CD4-positive, alpha-beta T cell (primary cell): ENCODE measurements around the gene ERGIC2. TPM values are rescaled to one million over a fixed set of nuclear protein-coding genes. Genes with fewer than 3 reads are reported as not detected.

Experiments
- ATAC-seq: fragments of 200-7000 bp; cut with Tn5 transposase; one replicate; pipeline ENCODE4 v1.10.0; 2022; ENCODE audit warnings: mild to moderate bottlenecking; ENCODE audit not compliant: poor library complexity
- CTCF ChIA-PET: fragments of 350-600 bp; sonication (Branson Sonifier 250); formaldehyde crosslinking; loops from one replicate; lab custom pipeline; 2021; ENCODE audit warnings: antibody characterized with exemption, inconsistent platforms; lab: Charles Lee
- POLR2A ChIA-PET: fragments of 350-600 bp; sonication (Branson Sonifier 250); formaldehyde crosslinking; loops from one replicate; lab custom pipeline; 2021; ENCODE audit warnings: antibody characterized with exemption, inconsistent platforms; lab: Charles Lee
- DNase-seq, 14 experiments: peaks; one replicate each; pipeline ENCODE4 v3.0.0-alpha.2; 2013 to 2020; ENCODE audit warnings: mixed read lengths in 2 of 14
- H3K27ac ChIP-seq, 2 donors: one replicate each; pipeline versions ENCODE4 v1.5.1 to v1.7.0; 2013; ENCODE audit warnings: low read length in 2 of 2, low read depth in 1 of 2, mild to moderate bottlenecking in 1 of 2
- H3K27me3 ChIP-seq, 2 experiments: 1 replicate in 1 of 2; 2 replicates in 1 of 2; pipeline versions ENCODE4 v1.6.1 to v1.7.0; 2013; ENCODE audit warnings: low read length in 2 of 2, control low read depth in 1 of 2, mild to moderate bottlenecking in 1 of 2, moderate library complexity in 1 of 2; ENCODE audit not compliant: insufficient read depth in 2 of 2, control insufficient read depth in 1 of 2
- H3K36me3 ChIP-seq: one replicate; pipeline ENCODE4 v1.6.1; 2013; ENCODE audit warnings: low read length, control low read depth; ENCODE audit not compliant: insufficient read depth
- H3K4me1 ChIP-seq: one replicate; pipeline ENCODE4 v1.6.1; 2013; ENCODE audit warnings: low read length, control low read depth; ENCODE audit not compliant: insufficient read depth
- H3K4me3 ChIP-seq: one replicate; pipeline ENCODE4 v1.5.1; 2013; ENCODE audit warnings: mild to moderate bottlenecking, low read length, moderate library complexity
- H3K9me3 ChIP-seq, 2 experiments: 1 replicate in 1 of 2; 2 replicates in 1 of 2; pipeline versions ENCODE4 v1.6.1 to v1.7.0; 2013; ENCODE audit warnings: low read length in 2 of 2, mild to moderate bottlenecking in 2 of 2, control low read depth in 1 of 2, moderate library complexity in 1 of 2; ENCODE audit not compliant: control insufficient read depth in 1 of 2, insufficient read depth in 1 of 2
- H3K27ac Mint-ChIP-seq: one replicate; pipeline ENCODE4 v1.8.0; 2020; ENCODE audit warnings: mixed read lengths
- H3K27me3 Mint-ChIP-seq: one replicate; pipeline ENCODE4 v1.8.0; 2021; ENCODE audit warnings: mixed read lengths
- H3K36me3 Mint-ChIP-seq: one replicate; pipeline ENCODE4 v1.8.0; 2021; ENCODE audit warnings: low read depth, mixed read lengths
- H3K4me1 Mint-ChIP-seq: one replicate; pipeline ENCODE4 v1.8.0; 2021; ENCODE audit warnings: low read depth, mixed read lengths
- H3K4me3 Mint-ChIP-seq: one replicate; pipeline ENCODE4 v1.8.0; 2020; ENCODE audit warnings: mild to moderate bottlenecking, mixed read lengths
- H3K9me3 Mint-ChIP-seq: one replicate; pipeline ENCODE4 v1.8.0; 2020; ENCODE audit warnings: mixed read lengths
- intact Hi-C, 2 experiments: fragments of 100-400 bp; cut with DNase I in 1 of 2; cut with micrococcal nuclease in 1 of 2; formaldehyde crosslinking; loops; one replicate each; pipeline versions ENCODE4 v1.15.1 to v1.9.0; 2023 to 2025; cut with DNase I, micrococcal nuclease
- polyA plus RNA-seq, 2 donors: library from polyadenylated mRNA; unstranded; fragments of 120-200 nt; gene quantifications; one replicate each; pipeline ENCODE4 v1.2.1, GENCODE V29; 2013
- total RNA-seq, 174 experiments: library from RNA in 2 of 174; stranded (reverse) in 2 of 174; gene quantifications; one replicate each; pipeline ENCODE4 v1.2.3 and lab custom pipeline; 2021 to 2026
- TF ChIP-seq, protein P1 (sequence below): fragments of 200-600 bp; IDR thresholded peaks from one replicate; pipeline ENCODE4 v1.8.0; 2022; ENCODE audit warnings: antibody characterized with exemption, mild to moderate bottlenecking

Gene ERGIC2, protein sequence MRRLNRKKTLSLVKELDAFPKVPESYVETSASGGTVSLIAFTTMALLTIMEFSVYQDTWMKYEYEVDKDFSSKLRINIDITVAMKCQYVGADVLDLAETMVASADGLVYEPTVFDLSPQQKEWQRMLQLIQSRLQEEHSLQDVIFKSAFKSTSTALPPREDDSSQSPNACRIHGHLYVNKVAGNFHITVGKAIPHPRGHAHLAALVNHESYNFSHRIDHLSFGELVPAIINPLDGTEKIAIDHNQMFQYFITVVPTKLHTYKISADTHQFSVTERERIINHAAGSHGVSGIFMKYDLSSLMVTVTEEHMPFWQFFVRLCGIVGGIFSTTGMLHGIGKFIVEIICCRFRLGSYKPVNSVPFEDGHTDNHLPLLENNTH
- total RNA-seq: 10 to 100 TPM; 29.4 to 32.1 TPM
- polyA plus RNA-seq (2013, experiment 1 of 2): 45.6 TPM
- 46.4 TPM for polyA plus RNA-seq (2013, experiment 2 of 2)
- total RNA-seq (lab: John Stamatoyannopoulos, UW): 50.3 to 150 (median 108) reads per million in 172 experiments

- H3K4me1 ChIP-seq: no peaks in the 10 kb centered on the region
- POLR2A ChIA-PET: interaction anchor here (0.6 to 2.2 kb wide), 21 partner anchors 10 to 1946 kb away, joined by 3 to 23 read pairs (median 3); partner anchors contain the start of genes CAPRIN2, IPO8, KLHL42 and MANSC4
Observed at GRCh38 chr12:29380536-29381523, at the start of gene ERGIC2. ERGIC2 (minus strand) TSS chr12:29381172; CDS start chr12:29371633, 9,539 bp downstream.

GRCh38 chr12:29430716-29431044 is 49.7 kb upstream of the ERGIC2 start:
- intact Hi-C loops: no loop called here
- H3K9me3 Mint-ChIP-seq: no peaks in the 10 kb centered on the region
- no peaks in the 10 kb centered on the region for H3K36me3 Mint-ChIP-seq
- Histone ChIP-seq H3K27me3 (no peaks in the 10 kb centered on the region), H3K4me1 (no peaks in the 10 kb centered on the region), H3K36me3 (no peaks in the 10 kb centered on the region), H3K9me3 (no peaks in the 10 kb centered on the region), H3K4me3 (no peak overlapping the region), H3K27ac (no peak overlapping the region)
- CTCF ChIA-PET: no interaction called here
- no peaks in the 10 kb centered on the region for H3K4me1 Mint-ChIP-seq
- POLR2A ChIA-PET: no interaction called here
- TF ChIP-seq, protein P1, sequence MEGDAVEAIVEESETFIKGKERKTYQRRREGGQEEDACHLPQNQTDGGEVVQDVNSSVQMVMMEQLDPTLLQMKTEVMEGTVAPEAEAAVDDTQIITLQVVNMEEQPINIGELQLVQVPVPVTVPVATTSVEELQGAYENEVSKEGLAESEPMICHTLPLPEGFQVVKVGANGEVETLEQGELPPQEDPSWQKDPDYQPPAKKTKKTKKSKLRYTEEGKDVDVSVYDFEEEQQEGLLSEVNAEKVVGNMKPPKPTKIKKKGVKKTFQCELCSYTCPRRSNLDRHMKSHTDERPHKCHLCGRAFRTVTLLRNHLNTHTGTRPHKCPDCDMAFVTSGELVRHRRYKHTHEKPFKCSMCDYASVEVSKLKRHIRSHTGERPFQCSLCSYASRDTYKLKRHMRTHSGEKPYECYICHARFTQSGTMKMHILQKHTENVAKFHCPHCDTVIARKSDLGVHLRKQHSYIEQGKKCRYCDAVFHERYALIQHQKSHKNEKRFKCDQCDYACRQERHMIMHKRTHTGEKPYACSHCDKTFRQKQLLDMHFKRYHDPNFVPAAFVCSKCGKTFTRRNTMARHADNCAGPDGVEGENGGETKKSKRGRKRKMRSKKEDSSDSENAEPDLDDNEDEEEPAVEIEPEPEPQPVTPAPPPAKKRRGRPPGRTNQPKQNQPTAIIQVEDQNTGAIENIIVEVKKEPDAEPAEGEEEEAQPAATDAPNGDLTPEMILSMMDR: no peak
- ATAC-seq (no peak), DNase-seq (no peak)
- H3K4me3 Mint-ChIP-seq: no peak overlapping the region
- no peak overlapping the region for H3K27ac Mint-ChIP-seq
- H3K27me3 Mint-ChIP-seq: peaks cover 21% of the 10 kb centered on the region

More at GRCh38 chr12:29380536-29381523, at the start of gene ERGIC2:
- intact Hi-C loops: loop anchor here (2.0 to 10.0 kb wide), 7 partner anchors 46 to 1944 kb away; partner anchors contain the start of genes MRPS35 (in 1 of the 2), PPFIBP1 (in 1 of the 2) and SINHCAF (in 1 of the 2)
- DNase-seq (peak; percentile 79 to 98 (median 86)), ATAC-seq (peak; percentile 87)
- Histone ChIP-seq H3K27me3 (no peaks in the 10 kb centered on the region), H3K27ac (peak within 1 kb of the TSS; percentile 94 to 96), H3K9me3 (no peaks in the 10 kb centered on the region), H3K36me3 (peaks cover 13% of the 10 kb centered on the region), H3K4me3 (peak within 1 kb of the TSS; percentile 83)
- peak within 1 kb of the TSS; percentile 98 for H3K4me3 Mint-ChIP-seq
- H3K9me3 Mint-ChIP-seq: no peaks in the 10 kb centered on the region
- peaks cover 43% of the 10 kb centered on the region for H3K4me1 Mint-ChIP-seq
- CTCF ChIA-PET: interaction anchor here (1.6 kb wide), 1 partner anchor 47 kb away, joined by 4 read pairs; no protein-coding TSS in a partner anchor
- TF ChIP-seq, protein P1: no peak
- peaks cover 33% of the 10 kb centered on the region for H3K36me3 Mint-ChIP-seq
- H3K27me3 Mint-ChIP-seq: no peaks in the 10 kb centered on the region
- peak within 1 kb of the TSS; percentile 96 for H3K27ac Mint-ChIP-seq
